GM18867 (cell line): ENCODE results near the gene ARRDC2.
"Not testable (repeated sequence)": the region's sequence is repeated elsewhere in the genome, so short reads cannot be mapped to it uniquely, and the experiment has no call there.

ENCODE experiments used
- ATAC-seq: cut with Tn5 transposase; IDR thresholded peaks from one replicate; pipeline ENCODE4 v1.9.1; 2021; ENCODE audit warnings: mild to moderate bottlenecking, moderate library complexity; ENCODE audit not compliant: unreplicated experiment

Gene ARRDC2

DNA sequence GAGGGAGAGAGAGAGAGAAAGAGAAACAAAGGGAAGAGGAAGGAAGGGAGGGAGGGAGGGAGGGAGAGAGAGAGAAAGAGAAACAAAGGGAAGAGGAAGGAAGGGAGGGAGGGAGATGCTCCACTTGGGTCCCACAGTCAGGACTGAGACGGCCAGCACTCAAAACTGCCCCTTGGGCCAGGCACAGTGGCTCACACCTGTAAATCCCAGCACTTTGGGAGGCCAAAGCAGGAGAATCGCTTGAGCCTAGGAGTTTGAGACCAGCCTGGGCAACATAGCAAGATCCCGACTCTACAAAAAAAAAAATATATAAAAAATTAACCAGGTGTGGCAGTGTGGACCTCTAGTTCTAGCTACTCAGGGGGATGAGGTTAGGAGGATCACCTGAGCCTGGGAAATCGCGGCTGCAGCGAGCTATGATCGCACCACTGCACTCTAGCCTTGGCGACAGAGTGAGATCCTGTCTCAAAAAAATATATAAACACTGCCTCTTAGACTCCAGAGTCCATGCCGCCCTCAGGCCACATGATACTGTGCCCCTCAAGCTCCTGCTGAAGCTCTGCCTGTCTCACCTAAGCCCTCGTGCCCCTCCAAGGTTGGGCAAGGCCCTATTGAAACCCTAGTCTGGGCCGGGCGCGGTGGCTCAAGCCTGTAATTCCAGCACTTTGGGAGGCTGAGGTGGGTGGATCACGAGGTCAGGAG is 8.4 kb downstream of the ARRDC2 start:
- ATAC-seq: no peak

GRCh38 chr19:18017275-18018083 is 9.5 kb downstream of the ARRDC2 start:
- no peak for ATAC-seq

GRCh38 chr19:18020212-18021085 is 12.5 kb downstream of the ARRDC2 start:
- ATAC-seq: no peak

- no peak for ATAC-seq
Observed at GRCh38 chr19:18021121-18021755, 13.3 kb downstream of the ARRDC2 start.

GRCh38 chr19:18023622-18024251 is 15.8 kb downstream of the ARRDC2 start:
- ATAC-seq: no peak

GRCh38 chr19:18027151-18027550 is 19.2 kb downstream of the ARRDC2 start:
- no peak for ATAC-seq

GRCh38 chr19:18029617-18030338 is 21.8 kb downstream of the ARRDC2 start:
- ATAC-seq: no peak

- ATAC-seq: not testable (repeated sequence)
Observed at GRCh38 chr19:18031401-18031800, 23.4 kb downstream of the ARRDC2 start.

DNA sequence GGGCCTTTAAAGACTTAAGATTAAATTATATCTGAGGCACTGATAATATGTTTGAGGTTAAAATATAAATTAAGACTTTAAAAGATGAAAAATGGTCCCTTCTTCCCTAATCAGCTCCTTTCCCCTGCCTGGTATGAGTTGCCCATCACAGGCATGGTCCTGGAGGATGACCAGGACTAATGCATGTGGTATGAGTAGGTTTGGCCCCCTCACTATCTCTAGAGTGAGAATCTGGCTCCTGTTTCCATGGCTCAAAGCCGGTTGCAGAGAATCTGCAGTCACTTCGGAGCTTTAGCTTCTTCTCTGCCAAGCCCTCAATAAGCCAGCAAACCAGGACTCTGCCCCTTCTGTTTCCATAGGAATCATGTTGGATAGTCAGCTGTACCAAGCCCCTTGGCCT is 24.1 kb downstream of the ARRDC2 start:
- ATAC-seq: not testable (repeated sequence)

DNA sequence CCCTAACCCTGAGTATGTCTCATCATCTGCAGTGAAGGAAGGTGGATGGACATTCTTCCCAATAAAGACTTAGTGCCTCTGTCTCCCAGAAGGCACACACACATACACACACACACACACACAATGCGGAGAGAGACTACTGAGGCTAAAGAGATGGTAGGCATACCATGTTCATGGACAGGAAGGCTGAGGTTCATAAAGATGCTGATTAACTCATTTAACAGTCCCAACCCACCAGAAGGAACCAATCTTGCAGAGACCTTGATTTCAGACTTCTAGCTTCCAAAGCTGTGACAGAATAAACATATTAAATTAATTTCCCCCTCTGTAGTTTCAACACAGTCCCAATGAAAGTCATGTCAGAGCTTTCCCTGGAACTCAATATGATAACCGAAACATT is 33.1 kb downstream of the ARRDC2 start:
- ATAC-seq: no peak

DNA sequence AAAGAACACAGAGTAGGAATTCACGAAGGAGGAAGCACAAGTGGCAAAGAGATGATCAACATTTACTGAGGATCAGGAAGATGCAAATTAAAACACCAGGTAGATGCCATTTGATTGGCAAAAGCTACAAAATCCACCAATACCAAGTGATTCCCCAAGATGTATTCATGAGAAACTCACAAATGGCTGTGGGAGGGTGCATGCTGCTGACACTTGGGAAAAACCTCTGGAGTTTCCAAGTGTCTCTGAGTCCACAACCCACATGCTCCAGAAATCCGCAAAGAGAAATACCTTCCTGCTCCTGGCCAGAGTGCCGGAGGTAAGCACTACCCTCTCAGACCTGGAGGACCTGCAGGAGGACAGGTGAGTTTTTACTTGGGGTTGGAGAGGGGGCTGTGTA is 35.7 kb downstream of the ARRDC2 start:
- ATAC-seq: no peak

GRCh38 chr19:18044825-18045304 is 36.9 kb downstream of the ARRDC2 start:
- ATAC-seq: peak; percentile 84

DNA sequence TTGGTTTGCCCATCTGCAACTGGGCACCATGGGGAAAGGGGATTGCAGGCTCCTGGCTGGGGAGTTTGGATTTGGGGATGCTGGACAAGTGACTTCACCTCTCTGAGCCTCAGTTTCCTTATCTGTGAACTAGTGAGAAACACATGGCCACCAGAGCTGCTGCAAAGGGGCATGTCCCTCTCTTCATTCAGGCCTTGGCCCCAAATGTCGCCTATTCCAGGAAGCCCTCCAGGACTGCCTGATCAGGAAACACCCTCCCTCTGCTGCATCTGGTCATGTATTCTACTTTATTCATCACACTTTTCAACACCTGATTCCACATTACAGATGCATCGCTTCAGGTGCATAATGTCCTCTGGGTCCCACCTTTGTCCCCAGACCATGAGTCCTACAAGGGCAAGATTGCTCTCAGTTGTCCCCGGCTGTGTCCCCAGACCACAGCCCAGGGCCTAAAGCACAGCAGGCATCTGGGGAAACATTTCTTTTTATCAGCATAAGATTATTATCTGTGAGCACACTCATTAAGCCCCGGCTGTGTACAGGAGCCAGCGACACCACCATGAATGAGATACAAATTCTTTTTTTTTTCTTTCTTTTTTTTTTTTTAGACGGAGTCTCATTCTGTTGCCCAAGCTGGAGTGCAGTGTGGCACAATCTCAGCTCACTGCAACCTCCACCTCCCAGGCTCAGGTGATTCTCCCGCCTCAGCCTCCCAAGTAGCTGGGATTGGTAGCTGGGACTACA is 37.5 kb downstream of the ARRDC2 start:
- peak; percentile 7 for ATAC-seq

DNA sequence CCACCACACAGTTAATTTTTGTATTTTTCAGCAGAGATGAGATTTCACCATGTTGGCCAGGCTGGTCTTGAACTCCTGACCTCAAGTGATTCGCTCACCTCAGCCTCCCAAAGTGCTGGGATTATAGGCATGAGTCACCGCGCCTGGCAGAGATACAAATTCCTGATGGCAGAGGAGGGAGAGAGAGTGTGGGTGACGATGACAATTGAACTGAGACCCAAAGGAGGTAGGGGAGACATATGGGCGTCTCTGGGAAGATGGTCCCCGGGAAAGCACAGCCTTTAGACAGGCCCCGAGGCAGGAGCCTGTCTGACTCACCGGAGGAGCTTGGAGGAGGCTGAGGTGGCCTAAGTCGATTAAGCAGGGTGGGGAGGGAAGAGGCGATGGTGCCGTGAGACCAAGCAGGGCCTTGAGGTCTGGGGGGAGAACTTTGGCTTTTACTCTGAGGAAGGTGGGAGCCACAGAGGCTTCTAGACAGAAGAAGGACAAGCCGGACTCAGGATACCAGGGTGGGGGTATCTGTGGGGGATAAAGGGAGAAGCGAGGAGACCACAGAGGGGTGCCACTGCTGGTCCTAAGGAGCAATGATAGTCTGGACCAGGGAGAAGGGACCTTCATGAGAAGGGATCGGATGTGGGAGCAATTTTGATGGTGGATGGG is 38.2 kb downstream of the ARRDC2 start:
- no peak for ATAC-seq

DNA sequence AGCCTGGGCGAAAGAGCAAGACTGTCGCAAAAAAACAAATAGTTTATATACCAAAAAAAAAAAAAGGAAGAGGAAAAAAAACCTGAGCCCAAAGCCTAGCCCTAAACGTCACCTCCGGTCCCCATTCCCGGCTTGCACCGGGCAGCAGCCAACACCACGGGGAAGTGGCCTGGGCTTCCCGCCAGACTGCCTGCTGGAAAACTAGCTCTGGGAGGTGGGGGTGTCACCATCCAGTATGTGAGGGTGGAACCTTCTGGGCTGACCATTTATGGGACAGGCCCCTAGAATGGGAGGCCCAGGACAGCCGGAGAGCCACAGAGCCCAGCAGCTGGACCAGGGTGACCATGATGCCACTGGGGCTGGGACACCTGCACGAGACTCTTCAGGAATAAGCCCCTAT is 41.4 kb downstream of the ARRDC2 start:
- ATAC-seq: no peak

DNA sequence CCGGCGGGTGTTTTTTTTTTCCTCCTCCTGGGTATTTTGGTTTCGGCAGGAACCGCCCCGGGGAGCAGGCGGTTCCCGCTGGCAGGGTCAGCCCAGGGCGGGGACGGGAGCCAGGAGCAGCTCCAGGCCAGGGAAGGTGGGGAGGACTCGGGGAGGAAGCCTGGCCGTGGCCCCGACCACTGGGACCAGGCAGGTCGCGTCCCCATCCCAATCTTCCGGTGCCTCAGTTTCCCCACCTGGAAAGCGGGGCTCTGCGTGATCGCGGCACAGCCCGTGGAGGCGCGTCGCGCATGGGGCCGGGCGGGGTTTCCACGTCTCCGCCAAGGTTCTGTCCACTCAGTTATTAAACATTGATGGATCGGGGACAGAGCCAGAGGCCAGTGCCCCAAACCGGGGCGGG is 43.9 kb downstream of the ARRDC2 start:
- no peak for ATAC-seq

- no peak for ATAC-seq
Observed at GRCh38 chr19:18053576-18054219, 45.7 kb downstream of the ARRDC2 start.

DNA sequence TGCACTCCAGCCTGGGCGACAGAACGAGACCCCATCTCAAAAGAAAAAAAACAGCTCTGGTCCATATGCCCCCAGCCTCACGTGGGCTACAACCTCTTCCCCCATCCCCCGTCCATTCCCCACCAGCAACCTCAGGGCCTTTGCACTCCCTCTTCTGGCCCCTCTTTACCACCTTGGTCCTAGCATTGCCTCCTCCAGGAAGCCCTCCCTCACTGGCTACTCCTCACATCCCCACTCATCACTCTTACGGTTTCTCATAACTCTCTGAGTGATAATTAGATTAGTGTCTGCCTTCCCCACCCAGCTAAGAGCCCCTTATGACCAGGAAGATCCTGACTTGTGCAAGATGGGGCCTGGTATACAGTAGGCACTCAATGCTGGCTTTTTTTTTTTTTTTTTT is 48.0 kb downstream of the ARRDC2 start:
- ATAC-seq: no peak
